SK-N-MC (cell line): Measurements from ENCODE around the gene LDAF1.

Source experiments
- EZH2 ChIP-seq: fragments of 200-600 bp; sonication (generic); IDR thresholded peaks from one replicate; pipeline ENCODE4 v1.6.1; 2017; ENCODE audit warnings: antibody characterized with exemption
- POLR2AphosphoS5 ChIP-seq: IDR thresholded peaks from 2 replicates; pipeline ENCODE4 v1.6.1; 2012; ENCODE audit warnings: mild to moderate bottlenecking, low read depth, low read length, borderline replicate concordance

DNA sequence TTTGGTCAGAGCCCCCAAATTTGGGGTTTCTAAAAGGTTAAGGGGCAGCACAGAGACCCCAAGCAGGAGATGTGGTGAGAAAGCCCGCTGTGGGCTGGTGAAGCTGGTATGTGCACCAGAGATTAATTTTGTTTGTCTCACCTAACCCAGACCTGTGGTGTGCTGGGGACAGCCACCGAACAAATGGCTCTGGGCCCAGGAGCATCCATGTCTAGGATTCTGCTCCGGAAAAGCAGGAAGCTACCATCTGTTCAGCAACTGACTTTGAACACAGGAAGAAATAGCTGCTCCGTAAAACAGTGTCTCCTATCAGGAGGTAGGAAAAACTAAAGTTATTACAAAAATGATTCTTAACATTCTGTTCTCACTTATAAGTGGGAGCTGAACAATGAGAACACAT, 55.6 kb downstream of the LDAF1 start:
- TF ChIP-seq POLR2AphosphoS5 (no peak), EZH2 (no peak)
